Mesodermal cell (in vitro differentiated cells): ENCODE data around the gene TRUB1.

Source experiments
- H3K27ac ChIP-seq: 2 replicates; pipeline ENCODE4 v1.7.0; 2013; ENCODE audit warnings: mild to moderate bottlenecking, low read depth, low read length, moderate library complexity; ENCODE audit not compliant: severe bottlenecking
- H3K36me3 ChIP-seq: 2 replicates; pipeline ENCODE4 v1.7.1; 2013; ENCODE audit warnings: mild to moderate bottlenecking, low read length, moderate library complexity; ENCODE audit not compliant: control insufficient read depth, insufficient read depth
- H3K4me1 ChIP-seq: one replicate; pipeline ENCODE4 v1.7.1; 2013; ENCODE audit warnings: mild to moderate bottlenecking, low read length; ENCODE audit not compliant: insufficient read depth, control insufficient read depth, poor library complexity, severe bottlenecking
- H3K4me3 ChIP-seq: 2 replicates; pipeline ENCODE4 v1.7.0; 2013; ENCODE audit warnings: low read length, control low read depth, mild to moderate bottlenecking; ENCODE audit not compliant: insufficient read depth, poor library complexity, severe bottlenecking; ENCODE audit errors: extremely low read depth
- H3K9me3 ChIP-seq: 2 replicates; pipeline ENCODE4 v1.7.1; 2013; ENCODE audit warnings: mild to moderate bottlenecking, low read length, moderate library complexity; ENCODE audit not compliant: control insufficient read depth
- WGBS, 2 experiments: methylation state at CpG; one replicate each; pipeline ENCODE4 v1.1.5; 2013; ENCODE audit warnings: missing lambda C conversion rate in 2 of 2; ENCODE audit not compliant: insufficient coverage in 2 of 2; 5-methylcytosine and 5-hydroxymethylcytosine counted together

TRUB1 gene

DNA sequence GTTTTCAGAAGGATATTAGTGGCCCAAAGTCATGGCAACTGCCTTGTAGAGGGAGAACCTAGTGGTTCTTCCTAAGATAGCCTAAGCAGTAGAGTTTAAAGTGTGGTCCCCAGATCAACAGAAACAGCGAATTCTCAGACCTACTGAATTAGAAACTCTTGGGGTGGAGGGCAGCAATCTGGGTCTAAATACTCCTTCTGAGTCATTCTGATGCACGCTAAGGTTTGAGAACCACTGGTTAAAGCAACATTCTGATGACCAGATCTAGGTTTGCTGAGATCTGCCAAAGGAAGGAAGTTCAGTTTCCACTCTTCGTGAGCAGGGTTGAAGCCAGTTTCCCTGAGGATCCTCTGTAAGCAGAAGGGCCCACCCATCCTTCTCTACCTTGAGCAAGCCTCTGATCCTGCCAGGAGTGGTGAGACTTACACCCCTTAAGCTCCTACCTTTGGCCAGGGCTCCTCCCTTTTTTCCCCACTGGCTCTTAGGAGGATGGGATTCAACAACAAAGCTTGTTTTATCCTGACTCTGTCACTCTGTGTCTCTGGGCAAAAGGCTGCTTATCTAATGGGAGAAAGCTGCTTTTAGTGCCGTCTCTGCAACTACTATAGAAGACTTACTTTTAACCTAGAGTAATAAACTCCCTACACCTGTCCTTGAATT lies 26.8 kb upstream of the TRUB1 start:
- 93 to 98% methylated on average over 4 of the region's 4 CpGs for whole genome bisulfite sequencing, 2 experiments
- no peaks in the 10 kb centered on the region for H3K36me3 ChIP-seq
- H3K9me3 ChIP-seq: no peaks in the 10 kb centered on the region
- no peak overlapping the region for H3K4me3 ChIP-seq
- no peak overlapping the region for H3K27ac ChIP-seq
- peaks cover 11% of the 10 kb centered on the region for H3K4me1 ChIP-seq

GRCh38 chr10:114911801-114912469 lies 26.1 kb upstream of the TRUB1 start:
- no peaks in the 10 kb centered on the region for H3K9me3 ChIP-seq
- no peaks in the 10 kb centered on the region for H3K36me3 ChIP-seq
- no peak overlapping the region for H3K27ac ChIP-seq
- no peak overlapping the region for H3K4me3 ChIP-seq
- 0 to 88% methylated on average over 1 to 2 of the region's 5 CpGs for WGBS, 2 experiments
- H3K4me1 ChIP-seq: peaks cover 11% of the 10 kb centered on the region

DNA sequence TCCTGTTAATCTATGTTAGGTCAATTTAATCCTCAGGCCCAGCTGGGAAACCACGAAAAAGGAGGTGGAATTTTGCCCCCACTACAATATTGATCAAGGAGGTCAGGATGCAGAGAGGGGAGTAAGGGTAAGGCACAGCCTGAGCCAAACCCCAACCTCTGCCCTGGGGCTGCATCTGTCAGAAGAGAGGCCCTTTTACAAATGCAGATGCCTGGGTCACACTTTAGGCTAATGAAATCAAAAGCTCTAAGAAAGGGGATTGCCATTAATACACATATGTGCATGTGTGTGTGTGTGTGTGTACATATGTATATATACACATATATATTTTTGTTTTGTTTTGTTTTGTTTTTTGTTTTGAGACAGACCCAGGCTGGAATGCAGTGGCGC lies 25.5 kb upstream of the TRUB1 start:
- Histone ChIP-seq H3K27ac (no peak overlapping the region), H3K4me1 (peaks cover 11% of the 10 kb centered on the region), H3K36me3 (no peaks in the 10 kb centered on the region), H3K4me3 (no peak overlapping the region), H3K9me3 (no peaks in the 10 kb centered on the region)
- no CpG with 5 or more reads among the region's 2 CpGs for WGBS, 2 experiments

DNA sequence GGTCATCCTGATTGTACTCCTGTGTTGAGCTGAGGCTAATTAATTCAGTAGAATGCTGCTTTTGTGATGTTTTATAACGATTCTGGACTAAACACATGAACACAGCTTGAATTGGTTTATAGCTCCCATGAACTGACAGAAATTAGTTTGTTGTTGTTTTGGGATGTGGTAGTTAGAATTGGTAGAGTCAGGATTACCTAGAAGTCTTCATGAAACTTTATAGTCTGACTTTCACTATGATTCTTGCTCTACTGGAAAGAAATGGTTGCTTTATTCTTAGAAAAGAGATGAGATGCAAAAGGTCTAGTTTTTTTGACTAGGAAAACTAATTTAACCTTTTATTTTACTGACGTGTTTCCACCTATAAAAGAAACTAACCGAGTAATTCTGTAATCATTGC lies 23.4 kb upstream of the TRUB1 start:
- Histone ChIP-seq H3K4me1 (peaks cover 18% of the 10 kb centered on the region), H3K36me3 (no peaks in the 10 kb centered on the region), H3K27ac (no peak overlapping the region), H3K4me3 (no peak overlapping the region), H3K9me3 (no peaks in the 10 kb centered on the region)
- WGBS, 2 experiments: 79 to 83% methylated on average over 1 of the region's 3 CpGs

DNA sequence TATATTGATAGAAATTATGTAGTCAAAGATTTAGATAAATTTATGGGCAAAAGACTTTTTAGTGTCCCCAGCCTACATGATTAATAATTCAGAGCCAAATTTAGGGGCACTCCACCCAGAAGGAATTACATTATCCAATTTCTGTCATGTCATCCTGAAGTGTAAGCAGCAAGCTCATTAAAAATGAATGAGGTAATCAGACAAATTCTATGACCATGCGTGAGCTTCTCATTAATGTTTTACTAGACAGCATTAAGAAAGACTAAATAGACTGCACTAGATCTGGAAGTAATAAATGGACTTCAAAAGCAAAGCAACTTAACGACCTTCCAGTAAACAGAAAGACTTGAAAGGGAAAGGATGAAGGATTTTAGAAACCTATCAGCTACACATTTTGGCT lies 22.7 kb upstream of the TRUB1 start:
- no peak overlapping the region for H3K4me3 ChIP-seq
- no peaks in the 10 kb centered on the region for H3K36me3 ChIP-seq
- H3K9me3 ChIP-seq: no peaks in the 10 kb centered on the region
- no peak overlapping the region for H3K27ac ChIP-seq
- 88% methylated on average over 1 of the region's 2 CpGs; no CpG with 5 or more reads in 1 of the 2 experiments for WGBS, 2 experiments
- peaks cover 18% of the 10 kb centered on the region for H3K4me1 ChIP-seq

GRCh38 chr10:114916653-114917052 lies 21.3 kb upstream of the TRUB1 start:
- Histone ChIP-seq H3K4me1 (peaks cover 17% of the 10 kb centered on the region), H3K36me3 (no peaks in the 10 kb centered on the region), H3K9me3 (no peaks in the 10 kb centered on the region), H3K27ac (peak overlapping the region; percentile 7), H3K4me3 (no peak overlapping the region)
- 97 to 98% methylated on average over 8 to 9 of the region's 10 CpGs for WGBS, 2 experiments

DNA sequence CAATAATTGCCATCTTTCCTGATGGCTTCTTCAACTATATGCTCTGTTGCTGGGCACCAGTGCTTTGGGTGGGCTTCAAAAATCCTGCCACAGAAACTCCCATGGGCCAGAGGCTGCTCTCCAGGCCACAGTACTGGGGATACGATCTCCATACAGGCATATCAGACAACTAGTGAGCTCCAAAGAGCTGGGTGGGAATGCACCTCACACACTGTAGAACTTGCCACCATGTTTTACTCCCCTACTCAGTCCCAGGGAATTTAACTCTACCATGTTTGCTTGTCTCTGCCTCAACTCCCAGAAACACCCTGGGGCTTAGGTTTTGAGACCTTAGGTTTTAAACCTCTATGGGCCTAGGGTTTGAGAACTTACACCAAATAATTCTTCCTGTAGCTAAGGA lies 20.5 kb upstream of the TRUB1 start:
- no peak overlapping the region for H3K27ac ChIP-seq
- H3K4me1 ChIP-seq: peaks cover 9% of the 10 kb centered on the region
- H3K4me3 ChIP-seq: no peak overlapping the region
- H3K9me3 ChIP-seq: no peaks in the 10 kb centered on the region
- WGBS, 2 experiments: 83% methylated on average over 1 of the region's 1 CpG; no CpG with 5 or more reads in 1 of the 2 experiments
- H3K36me3 ChIP-seq: no peaks in the 10 kb centered on the region

- Histone ChIP-seq H3K4me3 (no peak overlapping the region), H3K36me3 (no peaks in the 10 kb centered on the region), H3K27ac (no peak overlapping the region), H3K9me3 (no peaks in the 10 kb centered on the region), H3K4me1 (peaks cover 8% of the 10 kb centered on the region)
- 56% methylated on average over 2 of the region's 3 CpGs; no CpG with 5 or more reads in 1 of the 2 experiments for WGBS, 2 experiments
Observed at GRCh38 chr10:114917927-114918672, 19.9 kb upstream of the TRUB1 start.

DNA sequence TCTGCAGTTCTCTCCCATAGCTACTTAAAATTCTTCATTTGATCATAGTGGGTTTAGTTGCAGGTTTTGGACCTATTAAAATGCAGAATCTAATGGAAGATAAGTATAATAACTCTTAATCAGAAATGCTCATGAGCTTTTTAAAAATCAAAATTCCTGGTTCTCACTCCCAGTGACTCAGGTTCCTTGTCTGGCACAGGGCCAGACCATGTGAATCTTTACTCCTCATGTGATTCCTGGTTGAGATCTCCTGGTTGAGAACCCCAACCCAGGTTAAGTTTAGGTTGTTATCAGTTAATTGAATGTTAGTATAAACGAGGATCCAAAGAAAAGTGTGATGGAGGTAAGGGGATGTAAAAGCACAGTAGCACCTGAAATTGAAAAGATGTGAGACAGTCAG lies 17.5 kb upstream of the TRUB1 start:
- WGBS, 2 experiments: 86 to 100% methylated on average over 1 of the region's 1 CpG
- no peaks in the 10 kb centered on the region for H3K36me3 ChIP-seq
- H3K4me3 ChIP-seq: no peak overlapping the region
- no peak overlapping the region for H3K27ac ChIP-seq
- H3K9me3 ChIP-seq: no peaks in the 10 kb centered on the region
- H3K4me1 ChIP-seq: peaks cover 12% of the 10 kb centered on the region

DNA sequence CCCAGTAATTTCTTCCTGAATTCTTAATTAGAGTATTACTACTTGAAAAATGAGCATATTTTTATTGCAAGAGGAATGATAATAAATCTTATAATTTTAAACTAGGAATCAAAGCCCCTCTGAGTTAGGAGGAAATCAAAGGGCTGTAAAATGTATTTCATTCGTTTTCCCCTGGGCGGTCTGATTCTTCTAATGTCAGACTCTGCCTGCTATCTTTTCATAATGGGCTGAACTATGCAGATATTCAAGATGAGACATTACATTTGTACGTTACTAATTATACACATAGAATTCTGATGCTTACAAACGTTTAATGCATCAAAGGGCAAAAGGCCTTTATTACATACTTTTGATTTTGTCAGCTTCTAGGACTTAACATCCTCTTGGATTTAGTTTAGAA lies 16.0 kb upstream of the TRUB1 start:
- Histone ChIP-seq H3K27ac (no peak overlapping the region), H3K9me3 (no peaks in the 10 kb centered on the region), H3K36me3 (no peaks in the 10 kb centered on the region), H3K4me3 (no peak overlapping the region), H3K4me1 (peaks cover 20% of the 10 kb centered on the region)
- 100% methylated on average over 2 of the region's 4 CpGs; no CpG with 5 or more reads in 1 of the 2 experiments for WGBS, 2 experiments
